Endothelial cell of umbilical vein (primary cell): ENCODE results near the gene S100A3. TPM values are rescaled to one million over a fixed set of nuclear protein-coding genes. Genes with fewer than 3 reads are reported as not detected.

Experiments
- BruUV-seq: library from RNA; stranded (reverse); fragments of 400-500 nt; replicated peaks from 2 replicates; lab custom pipeline; 2021; lab: Mats Ljungman, UMichigan
- CTCF ChIA-PET: fragments of 300-600, 350-600 bp; sonication (Branson Sonifier 250); formaldehyde crosslinking; loops from one replicate; lab custom pipeline; 2021; ENCODE audit warnings: antibody characterized with exemption, inconsistent platforms; lab: Charles Lee
- POLR2A ChIA-PET: fragments of 300-600, 350-600 bp; sonication (Branson Sonifier 250); formaldehyde crosslinking; loops from one replicate; lab custom pipeline; 2021; ENCODE audit warnings: antibody characterized with exemption, inconsistent platforms; lab: Charles Lee
- DNase-seq: peaks from one replicate; pipeline ENCODE4 v3.0.0-alpha.2; 2011; ENCODE audit warnings: low read depth, low spot score
- FAIRE-seq: peaks from 2 replicates; lab custom pipeline; 2011; peaks lifted over from hg19 to GRCh38; lab: Jason Lieb, UNC
- H2AFZ ChIP-seq: 2 replicates; pipeline ENCODE4 v1.6.0; 2012; ENCODE audit warnings: low read depth, low read length, control low read depth, inconsistent platforms
- H3K27ac ChIP-seq: 2 replicates; pipeline ENCODE4 v1.5.1; 2011; ENCODE audit warnings: low read depth, mild to moderate bottlenecking, control low read depth, low read length, moderate library complexity; ENCODE audit not compliant: insufficient read depth
- H3K27me3 ChIP-seq, 2 experiments: 2 replicates each; pipeline versions ENCODE4 v1.6.0 to v1.6.1; 2011; ENCODE audit warnings: low read length in 2 of 2, mixed read lengths in 1 of 2; ENCODE audit not compliant: control insufficient read depth in 2 of 2, insufficient read depth in 2 of 2
- H3K36me3 ChIP-seq, 2 experiments: 2 replicates in 1 of 2; 3 replicates in 1 of 2; pipeline ENCODE4 v1.5.1; 2011; ENCODE audit warnings: low read length in 2 of 2, mild to moderate bottlenecking in 1 of 2, moderate library complexity in 1 of 2; ENCODE audit not compliant: control insufficient read depth in 2 of 2, insufficient read depth in 2 of 2; ENCODE audit errors: extremely low read depth in 1 of 2
- H3K4me1 ChIP-seq: 3 replicates; pipeline ENCODE4 v1.5.1; 2011; ENCODE audit warnings: mild to moderate bottlenecking, low read length; ENCODE audit not compliant: control insufficient read depth, insufficient read depth; ENCODE audit errors: extremely low read depth
- H3K4me2 ChIP-seq: 2 replicates; pipeline ENCODE4 v1.6.1; 2011; ENCODE audit warnings: low read length, control low read depth, mixed read lengths; ENCODE audit not compliant: insufficient read depth
- H3K4me3 ChIP-seq, 3 experiments: fragments of 200-600 bp in 1 of 3; sonication (generic), shearing (Covaris generic) in 1 of 3; replicated peaks in 1 of 3; 2 replicates each; pipeline ENCODE4 v1.5.1; 2011 to 2016; ENCODE audit warnings: control low read depth in 3 of 3, low read length in 3 of 3, mild to moderate bottlenecking in 2 of 3, inconsistent platforms in 1 of 3, low read depth in 1 of 3, moderate library complexity in 1 of 3; ENCODE audit not compliant: insufficient read depth in 1 of 3
- H3K79me2 ChIP-seq: 2 replicates; pipeline ENCODE4 v1.6.0; 2012; ENCODE audit warnings: low read length, inconsistent platforms; ENCODE audit not compliant: control insufficient read depth, insufficient read depth
- H3K9ac ChIP-seq: replicated peaks from 2 replicates; pipeline ENCODE3; 2011; ENCODE audit warnings: low read length, control low read depth; ENCODE audit not compliant: insufficient read depth; ENCODE audit errors: extremely low read depth
- H3K9me1 ChIP-seq: replicated peaks from 3 replicates; pipeline ENCODE4 v1.6.0; 2011; ENCODE audit warnings: mild to moderate bottlenecking, low read length; ENCODE audit not compliant: control insufficient read depth, insufficient read depth; ENCODE audit errors: extremely low read depth
- H3K9me3 ChIP-seq: replicated peaks from 2 replicates; pipeline ENCODE4 v1.5.1; 2012; ENCODE audit warnings: low read length, inconsistent platforms; ENCODE audit not compliant: control insufficient read depth, insufficient read depth
- H4K20me1 ChIP-seq: replicated peaks from 2 replicates; pipeline ENCODE3; 2011; ENCODE audit warnings: mild to moderate bottlenecking, low read length; ENCODE audit not compliant: control insufficient read depth, insufficient read depth; ENCODE audit errors: extremely low read depth
- CTCF ChIP-seq, 2 donors: IDR thresholded peaks; 1 replicate in 1 of 2; 2 replicates in 1 of 2; pipeline ENCODE4 v1.5.1; 2011; ENCODE audit warnings: low read length in 2 of 2, mild to moderate bottlenecking in 2 of 2, moderate library complexity in 2 of 2, control low read depth in 1 of 2, inconsistent platforms in 1 of 2, low read depth in 1 of 2; ENCODE audit not compliant: insufficient read depth in 1 of 2; ENCODE audit errors: extremely low read depth in 1 of 2
- EZH2 ChIP-seq: IDR thresholded peaks from 2 replicates; pipeline ENCODE4 v1.6.1; 2012; ENCODE audit warnings: borderline replicate concordance, low read depth, mild to moderate bottlenecking, moderate library complexity, low read length, inconsistent platforms; ENCODE audit not compliant: severe bottlenecking
- FOS ChIP-seq: IDR thresholded peaks from 2 replicates; pipeline ENCODE4 v1.6.1; 2011; ENCODE audit warnings: mild to moderate bottlenecking, low read length, moderate library complexity, borderline replicate concordance; ENCODE audit not compliant: insufficient read depth
- GATA2 ChIP-seq: IDR thresholded peaks from 2 replicates; pipeline ENCODE4 v1.7.0; 2011; ENCODE audit warnings: low read depth, mild to moderate bottlenecking, moderate library complexity, mixed read lengths, low read length; ENCODE audit not compliant: insufficient read length, insufficient read depth
- JUN ChIP-seq: IDR thresholded peaks from 2 replicates; pipeline ENCODE4 v1.6.1; 2011; ENCODE audit warnings: borderline replicate concordance, low read depth; ENCODE audit not compliant: insufficient read length, insufficient read depth
- MAX ChIP-seq: IDR thresholded peaks from 2 replicates; pipeline ENCODE4 v1.6.1; 2011; ENCODE audit not compliant: insufficient read depth, insufficient read length
- MYC ChIP-seq: IDR thresholded peaks from one replicate; pipeline ENCODE4 v1.6.1; 2011; ENCODE audit warnings: mild to moderate bottlenecking, low read depth, low read length
- POLR2A ChIP-seq: IDR thresholded peaks from 2 replicates; pipeline ENCODE4 v1.6.1; 2012; ENCODE audit warnings: low read depth, mild to moderate bottlenecking, control low read depth, low read length
- POLR2AphosphoS5 ChIP-seq: IDR thresholded peaks from 2 replicates; pipeline ENCODE4 v1.6.1; 2012; ENCODE audit warnings: low read depth, mild to moderate bottlenecking, control low read depth, low read length, moderate library complexity; ENCODE audit not compliant: insufficient read depth
- dilution Hi-C: fragments of 300-500 bp; cut with MboI; formaldehyde crosslinking; loops from one replicate; pipeline ENCODE4 v1.15.0; 2019; ENCODE audit warnings: low sequenced_read_pairs; ENCODE audit not compliant: extremely low pct_ligation_motif_present
- intact Hi-C: fragments of 100-400 bp; cut with micrococcal nuclease; formaldehyde crosslinking; loops from one replicate; pipeline ENCODE4 v1.10.0; 2022
- polyA plus RNA-seq, 4 experiments: library from polyadenylated mRNA; depleted of rRNA in 3 of 4; stranded (reverse) in 3 of 4; unstranded in 1 of 4; fragments of >200 nt; gene quantifications; 2 replicates each; pipeline versions ENCODE4 v1.2.1 to v1.2.3, GENCODE V29; 2011 to 2012; ENCODE audit warnings: missing spikeins in 1 of 4
- total RNA-seq: library from RNA; stranded (reverse); gene quantifications from 2 replicates; pipeline ENCODE4 v1.2.3, GENCODE V29; 2021

The S100A3 gene
- total and polyA plus RNA-seq, 2 donors (not counting 3 experiments of a cell fraction or from before 2014, with no cell fraction given) = 0.42 to 1.3 TPM

GRCh38 chr1:153532769-153533599, 16.1 kb downstream of the S100A3 start:
- Histone ChIP-seq H3K79me2 (peaks cover 15% of the 10 kb centered on the region), H3K4me2 (peak overlapping the region; percentile 91), H2AFZ (peak overlapping the region; percentile 5), H3K9me3 (no peaks in the 10 kb centered on the region), H3K9ac (peak overlapping the region; percentile 77), H3K27me3 (no peaks in the 10 kb centered on the region), H3K4me1 (peaks cover 43% of the 10 kb centered on the region), H3K36me3 (no peaks in the 10 kb centered on the region), H3K27ac (peak overlapping the region; percentile 96), H3K4me3 (peak overlapping the region in 2 of 3 experiments; percentile 5 to 81), H3K9me1 (no peaks in the 10 kb centered on the region), H4K20me1 (no peaks in the 10 kb centered on the region)
- BruUV-seq = no TSS peak
- ChIA-PET POLR2A (interaction anchor here (0.9 to 3.9 kb wide), 4 partner anchors 33 to 94 kb away, joined by 4 to 32 read pairs (median 10); partner anchors contain the start of genes S100A13 and S100A2), CTCF (interaction anchor here (0.6 to 5.8 kb wide), 24 partner anchors 8 to 233 kb away, joined by 3 to 216 read pairs (median 6); partner anchors contain the start of genes CHTOP, S100A1, S100A13 and S100A16)
- DNase-seq (peak; percentile 85), FAIRE-seq (no peak)
- dilution Hi-C loops (no loop called here), intact Hi-C loops (loop anchor here (1.0 kb wide), 5 partner anchors 22 to 100 kb away; partner anchors contain the start of gene S100A13)
- peak; percentile 90 for TF ChIP-seq CTCF (IDR thresholded peaks at IDR 0.05; ENCODE audit: extremely low read depth in 1 of 2, insufficient read depth in 1 of 2, low read depth in 1 of 2, low read length in 2 of 2)
- no peak for TF ChIP-seq MYC

- ChIA-PET CTCF (interaction anchor here (0.8 to 5.8 kb wide), 19 partner anchors 8 to 177 kb away, joined by 3 to 216 read pairs (median 9); partner anchors contain the start of genes CHTOP, S100A1, S100A13 and S100A16), POLR2A (interaction anchor here (0.8 to 3.0 kb wide), 5 partner anchors 11 to 40 kb away, joined by 3 to 14 read pairs (median 3); partner anchors contain the start of gene S100A4)
- Histone ChIP-seq H3K4me1 (peaks cover 43% of the 10 kb centered on the region), H3K27ac (peak overlapping the region; percentile 96), H3K9me1 (no peaks in the 10 kb centered on the region), H3K27me3 (no peaks in the 10 kb centered on the region), H3K9ac (no peak overlapping the region), H4K20me1 (no peaks in the 10 kb centered on the region), H3K4me3 (no peak overlapping the region), H3K36me3 (no peaks in the 10 kb centered on the region), H3K79me2 (peaks cover 15% of the 10 kb centered on the region), H2AFZ (peak overlapping the region; percentile 21), H3K4me2 (peak overlapping the region; percentile 50), H3K9me3 (no peaks in the 10 kb centered on the region)
- BruUV-seq = no TSS peak
- intact Hi-C loops (no loop called here), dilution Hi-C loops (no loop called here)
- DNase-seq (peak; percentile 25), FAIRE-seq (peak; percentile 73)
- TF ChIP-seq JUN (no peak), MYC (no peak), POLR2A (peak; percentile 38), POLR2AphosphoS5 (peak; percentile 14), EZH2 (no peak), MAX (no peak), CTCF (IDR thresholded peaks at IDR 0.05; ENCODE audit: extremely low read depth in 1 of 2, insufficient read depth in 1 of 2, low read depth in 1 of 2, low read length in 2 of 2) (no peak), FOS (peak; percentile 50), GATA2 (no peak)
These were observed 16.9 kb downstream of the S100A3 start for GRCh38 chr1:153532181-153532580.
